ENCODE measurements around the gene MAGI1. TPM values are rescaled to one million over a fixed set of nuclear protein-coding genes. Genes with fewer than 3 reads are reported as not detected.

MAGI1 gene
- total RNA-seq, 1 experiment from 2014 or later, result 3.4 TPM

GRCh38 chr3:65669163-65669875 is 369.4 kb downstream of the MAGI1 start:
- no peak overlapping the region for H3K4me3 ChIP-seq
- H3K9me3 ChIP-seq, result no peaks in the 10 kb centered on the region
- no peaks in the 10 kb centered on the region for H3K36me3 ChIP-seq
- H3K27me3 ChIP-seq, result no peaks in the 10 kb centered on the region
- DNase-seq, result no peak

- Histone ChIP-seq H3K36me3 (no peaks in the 10 kb centered on the region), H3K9me3 (no peaks in the 10 kb centered on the region), H3K4me3 (no peak overlapping the region), H3K27me3 (no peaks in the 10 kb centered on the region)
- DNase-seq, result no peak
Measured at GRCh38 chr3:65667963-65668362, 370.8 kb downstream of the MAGI1 start.

GRCh38 chr3:65666448-65667091 is 372.1 kb downstream of the MAGI1 start:
- Histone ChIP-seq H3K27me3 (no peaks in the 10 kb centered on the region), H3K4me3 (no peak overlapping the region), H3K9me3 (no peaks in the 10 kb centered on the region), H3K36me3 (no peaks in the 10 kb centered on the region)
- no peak for DNase-seq

- Histone ChIP-seq H3K9me3 (no peaks in the 10 kb centered on the region), H3K27me3 (no peaks in the 10 kb centered on the region), H3K36me3 (no peaks in the 10 kb centered on the region), H3K4me3 (no peak overlapping the region)
- no peak for DNase-seq
Measured at GRCh38 chr3:65665915-65666314, 372.8 kb downstream of the MAGI1 start.

- H3K4me3 ChIP-seq, result no peak overlapping the region
- no peaks in the 10 kb centered on the region for H3K9me3 ChIP-seq
- H3K36me3 ChIP-seq, result no peaks in the 10 kb centered on the region
- no peaks in the 10 kb centered on the region for H3K27me3 ChIP-seq
- no peak for DNase-seq
Measured at GRCh38 chr3:65664931-65665330, 373.8 kb downstream of the MAGI1 start.

- Histone ChIP-seq H3K9me3 (no peaks in the 10 kb centered on the region), H3K36me3 (no peaks in the 10 kb centered on the region), H3K27me3 (no peaks in the 10 kb centered on the region), H3K4me3 (no peak overlapping the region)
- no peak for DNase-seq
Measured at GRCh38 chr3:65664446-65664845, 374.3 kb downstream of the MAGI1 start.

GRCh38 chr3:65662095-65662494 is 376.6 kb downstream of the MAGI1 start:
- Histone ChIP-seq H3K27me3 (no peaks in the 10 kb centered on the region), H3K9me3 (no peaks in the 10 kb centered on the region), H3K4me3 (no peak overlapping the region), H3K36me3 (no peaks in the 10 kb centered on the region)
- DNase-seq, result no peak

GRCh38 chr3:65660000-65660598 is 378.6 kb downstream of the MAGI1 start:
- no peaks in the 10 kb centered on the region for H3K36me3 ChIP-seq
- no peaks in the 10 kb centered on the region for H3K9me3 ChIP-seq
- no peak for DNase-seq
- H3K27me3 ChIP-seq, result no peaks in the 10 kb centered on the region
- H3K4me3 ChIP-seq, result no peak overlapping the region

- H3K27me3 ChIP-seq, result no peaks in the 10 kb centered on the region
- no peaks in the 10 kb centered on the region for H3K9me3 ChIP-seq
- no peak overlapping the region for H3K4me3 ChIP-seq
- no peak for DNase-seq
- H3K36me3 ChIP-seq, result no peaks in the 10 kb centered on the region
Measured at GRCh38 chr3:65659396-65659795, 379.3 kb downstream of the MAGI1 start.

GRCh38 chr3:65658401-65658800 is 380.3 kb downstream of the MAGI1 start:
- Histone ChIP-seq H3K36me3 (no peaks in the 10 kb centered on the region), H3K4me3 (no peak overlapping the region), H3K9me3 (no peaks in the 10 kb centered on the region), H3K27me3 (no peaks in the 10 kb centered on the region)
- DNase-seq, result no peak

- no peaks in the 10 kb centered on the region for H3K36me3 ChIP-seq
- DNase-seq, result no peak
- H3K9me3 ChIP-seq, result no peaks in the 10 kb centered on the region
- H3K27me3 ChIP-seq, result no peaks in the 10 kb centered on the region
- H3K4me3 ChIP-seq, result no peak overlapping the region
Measured at GRCh38 chr3:65655061-65655460, 383.7 kb downstream of the MAGI1 start.

GRCh38 chr3:65653731-65654130 is 385.0 kb downstream of the MAGI1 start:
- Histone ChIP-seq H3K4me3 (no peak overlapping the region), H3K36me3 (no peaks in the 10 kb centered on the region), H3K9me3 (no peaks in the 10 kb centered on the region), H3K27me3 (no peaks in the 10 kb centered on the region)
- DNase-seq, result no peak

- Histone ChIP-seq H3K27me3 (no peaks in the 10 kb centered on the region), H3K36me3 (no peaks in the 10 kb centered on the region), H3K4me3 (no peak overlapping the region), H3K9me3 (peaks cover 8% of the 10 kb centered on the region; the same call in 1 of the 2 replicates)
- no peak for DNase-seq
Measured at GRCh38 chr3:65650247-65650646, 388.5 kb downstream of the MAGI1 start.

- Histone ChIP-seq H3K4me3 (no peak overlapping the region), H3K9me3 (peaks cover 8% of the 10 kb centered on the region; the same call in 1 of the 2 replicates), H3K36me3 (no peaks in the 10 kb centered on the region), H3K27me3 (no peaks in the 10 kb centered on the region)
- DNase-seq, result no peak
Measured at GRCh38 chr3:65647369-65647768, 391.3 kb downstream of the MAGI1 start.

- no peak overlapping the region for H3K4me3 ChIP-seq
Measured at GRCh38 chr3:65642883-65643282, 395.8 kb downstream of the MAGI1 start.

GRCh38 chr3:65641777-65642176 is 396.9 kb downstream of the MAGI1 start:
- Histone ChIP-seq H3K27me3 (no peaks in the 10 kb centered on the region), H3K4me3 (no peak overlapping the region), H3K9me3 (peaks cover 1% of the 10 kb centered on the region; the same call in 1 of the 2 replicates), H3K36me3 (no peaks in the 10 kb centered on the region)
- DNase-seq, result no peak

More at GRCh38 chr3:65642883-65643282, 395.8 kb downstream of the MAGI1 start:
- H3K27me3 ChIP-seq, result no peaks in the 10 kb centered on the region
- DNase-seq, result no peak
- H3K9me3 ChIP-seq, result peaks cover 8% of the 10 kb centered on the region; the same call in 1 of the 2 replicates
- H3K36me3 ChIP-seq, result no peaks in the 10 kb centered on the region

- Histone ChIP-seq H3K36me3 (no peaks in the 10 kb centered on the region), H3K9me3 (no peaks in the 10 kb centered on the region), H3K4me3 (no peak overlapping the region), H3K27me3 (no peaks in the 10 kb centered on the region)
- no peak for DNase-seq
Measured at GRCh38 chr3:65641045-65641444, 397.7 kb downstream of the MAGI1 start.

- Histone ChIP-seq H3K36me3 (no peaks in the 10 kb centered on the region), H3K4me3 (no peak overlapping the region), H3K9me3 (no peaks in the 10 kb centered on the region), H3K27me3 (no peaks in the 10 kb centered on the region)
- DNase-seq, result no peak
Measured at GRCh38 chr3:65639444-65639843, 399.3 kb downstream of the MAGI1 start.

All from MG63 (cell line).